ENCODE data around the gene CREB3L1.

CREB3L1 gene

DNA sequence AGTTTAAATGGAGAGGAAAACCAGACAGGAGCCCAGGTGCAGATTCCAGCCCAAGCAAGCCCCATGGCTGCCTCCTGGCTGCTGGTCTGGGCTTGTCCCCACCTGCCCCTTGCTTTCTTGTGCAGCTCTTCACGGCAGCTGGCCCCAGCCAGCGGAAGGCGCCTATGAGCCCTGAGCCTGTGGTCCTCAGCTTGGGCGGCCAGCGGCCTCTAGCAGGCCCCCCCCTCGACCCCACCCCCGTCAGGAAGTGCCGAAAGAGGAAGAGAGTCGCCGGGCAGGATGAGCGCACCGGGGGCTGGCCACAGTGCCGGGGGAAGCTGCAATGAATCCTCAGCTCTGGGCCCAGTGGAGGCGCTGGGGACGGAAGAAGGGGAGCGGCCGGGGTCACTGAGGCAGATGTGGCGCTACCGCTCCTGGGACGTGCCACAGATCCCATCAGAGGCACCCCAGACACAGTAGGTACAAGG is 67.7 kb downstream of the CREB3L1 start:
- TF ChIP-seq, protein P1, sequence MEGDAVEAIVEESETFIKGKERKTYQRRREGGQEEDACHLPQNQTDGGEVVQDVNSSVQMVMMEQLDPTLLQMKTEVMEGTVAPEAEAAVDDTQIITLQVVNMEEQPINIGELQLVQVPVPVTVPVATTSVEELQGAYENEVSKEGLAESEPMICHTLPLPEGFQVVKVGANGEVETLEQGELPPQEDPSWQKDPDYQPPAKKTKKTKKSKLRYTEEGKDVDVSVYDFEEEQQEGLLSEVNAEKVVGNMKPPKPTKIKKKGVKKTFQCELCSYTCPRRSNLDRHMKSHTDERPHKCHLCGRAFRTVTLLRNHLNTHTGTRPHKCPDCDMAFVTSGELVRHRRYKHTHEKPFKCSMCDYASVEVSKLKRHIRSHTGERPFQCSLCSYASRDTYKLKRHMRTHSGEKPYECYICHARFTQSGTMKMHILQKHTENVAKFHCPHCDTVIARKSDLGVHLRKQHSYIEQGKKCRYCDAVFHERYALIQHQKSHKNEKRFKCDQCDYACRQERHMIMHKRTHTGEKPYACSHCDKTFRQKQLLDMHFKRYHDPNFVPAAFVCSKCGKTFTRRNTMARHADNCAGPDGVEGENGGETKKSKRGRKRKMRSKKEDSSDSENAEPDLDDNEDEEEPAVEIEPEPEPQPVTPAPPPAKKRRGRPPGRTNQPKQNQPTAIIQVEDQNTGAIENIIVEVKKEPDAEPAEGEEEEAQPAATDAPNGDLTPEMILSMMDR (IDR thresholded peaks at IDR 0.05; ENCODE audit: insufficient read depth, low read length, poor library complexity, severe bottlenecking): no peak
- TF ChIP-seq EZH2phosphoT487 (conservative IDR thresholded peaks at IDR 0.05; ENCODE audit: low read length): no peak
- H3F3A ChIP-seq (ENCODE audit: insufficient read depth): no peaks in the 10 kb centered on the region
- no peaks in the 10 kb centered on the region for H3K9me3 ChIP-seq (ENCODE audit: insufficient read depth, low read length)
- peaks cover 18% of the 10 kb centered on the region for H3K79me2 ChIP-seq (ENCODE audit: insufficient read depth, low read length)
- no peak overlapping the region for H3K4me2 ChIP-seq (ENCODE audit: low read depth, low read length, poor library complexity, severe bottlenecking)
- H3K4me3 ChIP-seq (ENCODE audit: insufficient read depth, low read length, poor library complexity, severe bottlenecking): no peak overlapping the region
- H3K36me3 ChIP-seq (ENCODE audit: low read length): no peaks in the 10 kb centered on the region
- no peaks in the 10 kb centered on the region for H3K9me2 ChIP-seq (replicated peaks; ENCODE audit: insufficient read depth, low read length)
- H3K27me3 ChIP-seq (ENCODE audit: low read length): no peaks in the 10 kb centered on the region
- no peaks in the 10 kb centered on the region for H4K20me1 ChIP-seq (ENCODE audit: low read depth, low read length)
- H3K9ac ChIP-seq (ENCODE audit: low read length): no peak overlapping the region
- no peak overlapping the region for H3K27ac ChIP-seq (ENCODE audit: low read depth, low read length)
- H2AFZ ChIP-seq (ENCODE audit: low read depth, low read length, severe bottlenecking): no peak overlapping the region

DNA sequence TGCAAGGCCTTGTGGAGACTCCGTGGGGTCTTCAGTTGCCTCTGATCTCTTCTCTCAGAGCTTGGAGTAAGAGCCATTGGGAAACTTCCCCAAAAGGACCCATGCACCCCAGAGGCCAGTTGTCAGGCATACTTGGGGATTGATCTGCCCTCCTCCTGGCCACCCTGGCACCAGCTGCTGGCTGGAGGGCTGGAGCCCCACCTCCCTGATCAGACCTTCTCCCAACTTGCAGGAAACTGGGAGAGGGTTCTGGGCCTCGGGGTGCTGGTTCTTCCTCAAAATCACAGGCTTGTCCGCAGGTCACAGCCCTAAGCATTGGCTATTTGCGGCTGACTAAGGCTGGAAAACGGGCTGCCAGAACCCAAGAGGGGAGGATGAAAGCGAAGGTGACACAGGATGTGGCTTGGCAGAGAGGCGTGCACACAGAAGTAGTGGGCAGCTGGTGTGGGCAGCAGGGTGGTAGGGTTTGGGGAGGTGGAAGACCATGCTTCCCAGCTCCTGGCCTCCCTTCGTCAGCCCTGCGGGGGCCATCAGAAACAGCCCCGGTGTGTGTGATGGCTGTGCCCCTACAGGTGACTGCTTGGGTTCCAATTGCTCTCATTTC is 68.5 kb downstream of the CREB3L1 start:
- peaks cover 22% of the 10 kb centered on the region for H3K79me2 ChIP-seq (ENCODE audit: insufficient read depth, low read length)
- H3K9me2 ChIP-seq (replicated peaks; ENCODE audit: insufficient read depth, low read length): no peaks in the 10 kb centered on the region
- H2AFZ ChIP-seq (ENCODE audit: low read depth, low read length, severe bottlenecking): no peak overlapping the region
- no peak overlapping the region for H3K9ac ChIP-seq (ENCODE audit: low read length)
- H3K27me3 ChIP-seq (ENCODE audit: low read length): no peaks in the 10 kb centered on the region
- H3F3A ChIP-seq (ENCODE audit: insufficient read depth): no peaks in the 10 kb centered on the region
- no peaks in the 10 kb centered on the region for H3K9me3 ChIP-seq (ENCODE audit: insufficient read depth, low read length)
- no peaks in the 10 kb centered on the region for H3K36me3 ChIP-seq (ENCODE audit: low read length)
- H3K4me2 ChIP-seq (ENCODE audit: low read depth, low read length, poor library complexity, severe bottlenecking): no peak overlapping the region
- no peak overlapping the region for H3K27ac ChIP-seq (ENCODE audit: low read depth, low read length)
- no peak overlapping the region for H3K4me3 ChIP-seq (ENCODE audit: insufficient read depth, low read length, poor library complexity, severe bottlenecking)
- no peaks in the 10 kb centered on the region for H4K20me1 ChIP-seq (ENCODE audit: low read depth, low read length)
- TF ChIP-seq, protein P1 (IDR thresholded peaks at IDR 0.05; ENCODE audit: insufficient read depth, low read length, poor library complexity, severe bottlenecking): no peak
- TF ChIP-seq EZH2phosphoT487 (conservative IDR thresholded peaks at IDR 0.05; ENCODE audit: low read length): no peak

DNA sequence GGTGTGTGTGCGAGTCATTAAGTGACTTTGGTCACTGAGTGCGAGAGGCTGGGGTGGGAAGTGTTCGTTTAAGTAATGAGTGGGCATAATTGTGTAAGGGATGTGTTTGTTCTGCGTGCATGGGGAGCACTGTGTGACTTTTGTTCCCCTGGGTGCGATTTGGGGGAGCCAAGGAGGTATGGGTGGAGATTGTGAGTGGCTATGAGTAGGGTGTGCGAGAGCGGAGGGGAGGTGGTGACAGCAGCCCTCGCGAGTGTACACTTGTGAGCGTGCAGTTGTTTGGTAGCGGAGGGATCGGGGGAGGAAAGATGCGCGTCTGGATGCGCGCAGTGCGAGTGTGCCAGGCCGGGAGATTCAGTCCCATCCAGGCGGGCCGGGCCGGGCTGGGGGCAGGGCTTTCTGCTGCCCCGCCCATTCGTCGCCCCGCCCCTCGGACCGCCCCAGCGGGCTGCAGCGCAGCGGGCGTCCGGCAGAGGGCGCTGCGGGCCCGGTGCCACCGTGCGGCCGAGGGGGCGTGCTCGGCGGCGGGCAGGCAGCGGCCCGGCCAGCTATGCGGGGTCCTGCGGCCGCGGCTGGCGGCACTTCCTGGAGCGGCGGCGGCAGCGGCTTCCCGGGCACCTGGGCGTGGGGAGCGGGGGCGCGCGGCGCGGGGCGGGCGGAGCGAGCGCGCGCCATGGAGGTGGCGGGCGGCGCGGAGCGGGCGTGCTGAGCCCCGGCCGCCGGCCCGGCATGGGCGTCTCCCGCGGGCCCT is 69.6 kb downstream of the CREB3L1 start, which contains the start of gene DGKZ:
DGKZ (plus strand) TSS at position 578 of the 751 bp plus-strand sequence. CDS start 197 bp downstream, outside the sequence.
- peak within 1 kb of the TSS; percentile 73 for H3K4me3 ChIP-seq (ENCODE audit: insufficient read depth, low read length, poor library complexity, severe bottlenecking)
- no peaks in the 10 kb centered on the region for H3K27me3 ChIP-seq (ENCODE audit: low read length)
- no peaks in the 10 kb centered on the region for H3F3A ChIP-seq (ENCODE audit: insufficient read depth)
- H3K9me3 ChIP-seq (ENCODE audit: insufficient read depth, low read length): no peaks in the 10 kb centered on the region
- H3K79me2 ChIP-seq (ENCODE audit: insufficient read depth, low read length): peaks cover 30% of the 10 kb centered on the region
- no peak within 1 kb of the TSS for H3K27ac ChIP-seq (ENCODE audit: low read depth, low read length)
- 0 out of 2 replicates have a peak, but pooled peaks have one; percentile 59 for TF ChIP-seq EZH2phosphoT487 (conservative IDR thresholded peaks at IDR 0.05; ENCODE audit: low read length)
- TF ChIP-seq, protein P1 (IDR thresholded peaks at IDR 0.05; ENCODE audit: insufficient read depth, low read length, poor library complexity, severe bottlenecking): peak; percentile 14
- peak within 1 kb of the TSS; percentile 25 for H2AFZ ChIP-seq (ENCODE audit: low read depth, low read length, severe bottlenecking)
- peak within 1 kb of the TSS; percentile 79 for H3K9ac ChIP-seq (ENCODE audit: low read length)
- H4K20me1 ChIP-seq (ENCODE audit: low read depth, low read length): no peaks in the 10 kb centered on the region
- no peaks in the 10 kb centered on the region for H3K36me3 ChIP-seq (ENCODE audit: low read length)
- peak within 1 kb of the TSS; percentile 79 for H3K4me2 ChIP-seq (ENCODE audit: low read depth, low read length, poor library complexity, severe bottlenecking)
- no peaks in the 10 kb centered on the region for H3K9me2 ChIP-seq (replicated peaks; ENCODE audit: insufficient read depth, low read length)
